Measurements from ENCODE around the gene CSF1R.

- TF ChIP-seq CTCF (conservative IDR thresholded peaks at IDR 0.05; ENCODE audit: low read depth, low read length) (no peak), MAZ (IDR thresholded peaks at IDR 0.05; ENCODE audit: borderline replicate concordance, low read depth, low read length) (no peak), USF2 (IDR thresholded peaks at IDR 0.05; ENCODE audit: low read depth, low read length) (no peak), CEBPB (IDR thresholded peaks at IDR 0.05; ENCODE audit: low read depth, low read length) (no peak), POLR2A (IDR thresholded peaks at IDR 0.05; ENCODE audit: low read depth, low read length) (no peak)
These were observed 72.4 kb downstream of the CSF1R start for GRCh38 chr5:150013931-150014330.
